ENCODE results near the gene TMEM150A. TPM values are rescaled to one million over a fixed set of nuclear protein-coding genes. Genes with fewer than 3 reads are reported as not detected.

The TMEM150A gene
- total RNA-seq, 2 donors from 2014 or later, result 17.4 to 32.3 TPM

DNA sequence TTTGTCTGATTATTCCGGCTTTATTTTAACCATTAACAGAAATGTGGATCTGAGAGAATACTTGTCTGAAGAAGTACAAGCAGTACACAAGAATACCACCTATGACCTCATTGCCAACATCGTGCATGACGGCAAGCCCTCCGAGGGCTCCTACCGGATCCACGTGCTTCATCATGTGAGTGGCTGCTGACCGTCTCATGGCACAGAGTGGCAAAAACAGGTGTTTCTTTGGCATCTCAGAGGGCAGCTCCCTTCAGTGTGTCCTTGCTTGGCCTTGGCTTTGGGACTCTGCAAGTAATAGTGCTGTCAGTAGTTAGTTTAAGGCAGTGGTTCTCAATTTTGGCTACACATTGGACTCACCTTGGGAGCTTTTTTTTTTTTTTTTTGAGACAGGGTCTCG lies 42.4 kb upstream of the TMEM150A start:
- no peaks in the 10 kb centered on the region for H3K9me3 ChIP-seq
- H3K4me1 ChIP-seq (replicated peaks), result no peaks in the 10 kb centered on the region
- no peak overlapping the region for H3K4me3 ChIP-seq
- H3K27ac ChIP-seq, result no peak overlapping the region
- intact Hi-C loops (cut with DNase I), result no loop called here
- H3K27me3 ChIP-seq (replicated peaks; ENCODE audit: insufficient read depth), result no peaks in the 10 kb centered on the region
- peaks cover 6 to 23% of the 10 kb centered on the region in 2 donors for H3K36me3 ChIP-seq
- TF ChIP-seq, protein P1, sequence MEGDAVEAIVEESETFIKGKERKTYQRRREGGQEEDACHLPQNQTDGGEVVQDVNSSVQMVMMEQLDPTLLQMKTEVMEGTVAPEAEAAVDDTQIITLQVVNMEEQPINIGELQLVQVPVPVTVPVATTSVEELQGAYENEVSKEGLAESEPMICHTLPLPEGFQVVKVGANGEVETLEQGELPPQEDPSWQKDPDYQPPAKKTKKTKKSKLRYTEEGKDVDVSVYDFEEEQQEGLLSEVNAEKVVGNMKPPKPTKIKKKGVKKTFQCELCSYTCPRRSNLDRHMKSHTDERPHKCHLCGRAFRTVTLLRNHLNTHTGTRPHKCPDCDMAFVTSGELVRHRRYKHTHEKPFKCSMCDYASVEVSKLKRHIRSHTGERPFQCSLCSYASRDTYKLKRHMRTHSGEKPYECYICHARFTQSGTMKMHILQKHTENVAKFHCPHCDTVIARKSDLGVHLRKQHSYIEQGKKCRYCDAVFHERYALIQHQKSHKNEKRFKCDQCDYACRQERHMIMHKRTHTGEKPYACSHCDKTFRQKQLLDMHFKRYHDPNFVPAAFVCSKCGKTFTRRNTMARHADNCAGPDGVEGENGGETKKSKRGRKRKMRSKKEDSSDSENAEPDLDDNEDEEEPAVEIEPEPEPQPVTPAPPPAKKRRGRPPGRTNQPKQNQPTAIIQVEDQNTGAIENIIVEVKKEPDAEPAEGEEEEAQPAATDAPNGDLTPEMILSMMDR (IDR thresholded peaks at IDR 0.05), result no peak
- TF ChIP-seq POLR2A (IDR thresholded peaks at IDR 0.05), result no peak
- TF ChIP-seq POLR2AphosphoS5 (IDR thresholded peaks at IDR 0.05), result no peak
- WGBS, result 95% methylated on average over 8 of the region's 8 CpGs
- no peak for DNase-seq (ENCODE audit: low spot score)

DNA sequence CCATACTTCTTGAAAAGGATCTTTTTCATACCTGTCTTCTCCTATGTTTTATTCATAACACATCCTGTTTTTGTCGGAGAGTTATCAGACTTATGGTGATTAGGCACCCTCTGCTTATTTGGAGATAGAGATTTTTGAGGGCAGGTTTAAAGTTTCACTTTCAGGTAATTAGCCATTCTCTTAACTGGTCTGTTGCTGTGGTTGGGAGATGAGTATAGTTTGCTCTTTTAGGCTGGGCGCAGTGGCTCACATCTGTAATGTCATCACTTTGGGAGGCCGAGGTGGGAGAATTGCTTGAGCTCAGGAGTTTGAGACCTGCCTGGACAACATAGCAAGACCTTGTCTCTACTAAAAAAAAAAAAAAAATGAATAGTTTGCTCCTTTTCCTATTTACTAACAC lies 40.2 kb upstream of the TMEM150A start:
- 94% methylated on average over 3 of the region's 3 CpGs for WGBS
- Histone ChIP-seq H3K27me3 (replicated peaks; ENCODE audit: insufficient read depth) (no peaks in the 10 kb centered on the region), H3K4me3 (no peak overlapping the region), H3K9me3 (no peaks in the 10 kb centered on the region), H3K36me3 (peaks cover 11 to 23% of the 10 kb centered on the region in 2 donors), H3K4me1 (replicated peaks) (no peaks in the 10 kb centered on the region), H3K27ac (no peak overlapping the region)
- DNase-seq (ENCODE audit: low spot score), result no peak
- TF ChIP-seq POLR2A (IDR thresholded peaks at IDR 0.05), result no peak
- TF ChIP-seq, protein P1 (IDR thresholded peaks at IDR 0.05), result no peak
- TF ChIP-seq POLR2AphosphoS5 (IDR thresholded peaks at IDR 0.05), result no peak
- intact Hi-C loops (cut with DNase I), result no loop called here

DNA sequence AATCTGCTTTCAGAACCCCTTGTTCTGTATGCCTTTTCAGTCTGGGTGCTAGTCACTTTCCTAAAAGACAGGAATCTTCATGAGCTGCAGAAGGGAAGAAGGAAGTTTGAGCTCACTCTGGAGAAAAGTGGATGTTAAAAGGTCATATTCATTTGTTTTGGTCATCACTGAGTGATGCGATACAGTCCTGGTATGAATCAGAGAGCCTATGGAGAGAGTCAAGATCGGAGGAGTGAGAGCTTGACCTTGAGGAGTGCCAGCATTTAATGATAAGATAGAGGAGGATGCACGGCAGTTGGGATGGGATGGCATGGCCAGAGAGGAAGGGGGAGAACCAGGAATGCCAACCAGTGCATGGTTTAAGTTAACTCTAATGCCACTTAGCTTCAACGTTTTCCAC lies 33.1 kb upstream of the TMEM150A start:
- WGBS, result 71% methylated on average over 4 of the region's 4 CpGs
- no peak for DNase-seq (ENCODE audit: low spot score)
- Histone ChIP-seq H3K36me3 (peaks cover 6 to 11% of the 10 kb centered on the region in 2 donors), H3K4me1 (replicated peaks) (no peaks in the 10 kb centered on the region), H3K4me3 (no peak overlapping the region), H3K27me3 (replicated peaks; ENCODE audit: insufficient read depth) (no peaks in the 10 kb centered on the region), H3K27ac (no peak overlapping the region), H3K9me3 (no peaks in the 10 kb centered on the region)
- intact Hi-C loops (cut with DNase I), result no loop called here
- TF ChIP-seq, protein P1 (IDR thresholded peaks at IDR 0.05), result no peak
- no peak for TF ChIP-seq POLR2AphosphoS5 (IDR thresholded peaks at IDR 0.05)
- TF ChIP-seq POLR2A (IDR thresholded peaks at IDR 0.05), result no peak

- TF ChIP-seq POLR2AphosphoS5 (IDR thresholded peaks at IDR 0.05) (no peak), POLR2A (IDR thresholded peaks at IDR 0.05) (no peak)
- TF ChIP-seq, protein P1 (IDR thresholded peaks at IDR 0.05), result no peak
- DNase-seq (ENCODE audit: low spot score), result no peak
- H3K9me3 ChIP-seq, result no peaks in the 10 kb centered on the region
- intact Hi-C loops (cut with DNase I), result no loop called here
- H3K36me3 ChIP-seq, result peaks cover 6 to 11% of the 10 kb centered on the region in 2 donors
- no peak overlapping the region for H3K27ac ChIP-seq
- no peaks in the 10 kb centered on the region for H3K27me3 ChIP-seq (replicated peaks; ENCODE audit: insufficient read depth)
- no peak overlapping the region for H3K4me3 ChIP-seq
- WGBS, result 91% methylated on average over 8 of the region's 8 CpGs
- H3K4me1 ChIP-seq (replicated peaks), result no peaks in the 10 kb centered on the region
These were observed 32.5 kb upstream of the TMEM150A start for GRCh38 chr2:85635011-85635410.

GRCh38 chr2:85631316-85631715 lies 28.8 kb upstream of the TMEM150A start:
- TF ChIP-seq, protein P1 (IDR thresholded peaks at IDR 0.05), result no peak
- TF ChIP-seq POLR2A (IDR thresholded peaks at IDR 0.05), result no peak
- TF ChIP-seq POLR2AphosphoS5 (IDR thresholded peaks at IDR 0.05), result no peak
- WGBS, result 94% methylated on average over 3 of the region's 3 CpGs
- DNase-seq (ENCODE audit: low spot score), result no peak
- H3K27me3 ChIP-seq (replicated peaks; ENCODE audit: insufficient read depth), result no peaks in the 10 kb centered on the region
- intact Hi-C loops (cut with DNase I), result no loop called here
- peaks cover 5 to 14% of the 10 kb centered on the region in 2 donors for H3K36me3 ChIP-seq
- no peak overlapping the region for H3K4me3 ChIP-seq
- H3K27ac ChIP-seq, result no peak overlapping the region
- H3K4me1 ChIP-seq (replicated peaks), result no peaks in the 10 kb centered on the region
- no peaks in the 10 kb centered on the region for H3K9me3 ChIP-seq

All from prostate gland (tissue), 2 donors.